ENCODE results near the gene GPRC6A. TPM values are rescaled to one million over a fixed set of nuclear protein-coding genes. Genes with fewer than 3 reads are reported as not detected.

Gene GPRC6A
- total RNA-seq, 1 donor: not detected

DNA sequence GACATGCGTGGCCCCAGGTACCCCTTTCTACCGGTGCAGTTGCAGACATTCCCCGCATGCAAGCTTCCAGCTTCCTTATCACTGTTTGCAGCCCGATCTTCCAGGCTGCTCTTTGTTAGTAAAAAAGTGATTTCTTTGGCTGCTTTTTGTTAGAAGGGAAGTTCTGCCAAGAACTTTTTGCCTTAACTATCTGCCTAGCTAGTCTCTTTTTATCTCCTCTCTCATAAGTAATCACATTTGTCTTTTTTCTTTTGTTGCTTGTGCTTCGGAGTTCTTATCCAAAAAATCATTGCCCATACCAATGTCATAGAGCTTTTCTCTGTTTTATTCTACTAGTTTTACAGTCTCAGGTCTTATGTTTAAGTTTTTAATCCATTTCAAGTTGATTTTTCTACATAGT, 83.7 kb downstream of the GPRC6A start:
- Histone ChIP-seq H3K4me2 (ENCODE audit: insufficient read depth, low read length) (no peak overlapping the region), H3K79me2 (ENCODE audit: insufficient read depth, low read length) (no peaks in the 10 kb centered on the region), H3K27me3 (ENCODE audit: insufficient read depth, low read length) (no peaks in the 10 kb centered on the region), H2AFZ (ENCODE audit: low read length) (no peak overlapping the region), H3K27ac (ENCODE audit: low read depth, low read length) (no peak overlapping the region), H3K4me3 (ENCODE audit: insufficient read depth, low read length) (no peak overlapping the region), H3K4me1 (ENCODE audit: insufficient read depth, low read length) (no peaks in the 10 kb centered on the region), H3K36me3 (ENCODE audit: insufficient read depth, low read length) (no peaks in the 10 kb centered on the region), H4K20me1 (ENCODE audit: insufficient read depth, low read length) (no peaks in the 10 kb centered on the region), H3K9me3 (ENCODE audit: low read depth, low read length) (no peaks in the 10 kb centered on the region)
- TF ChIP-seq, protein P1, sequence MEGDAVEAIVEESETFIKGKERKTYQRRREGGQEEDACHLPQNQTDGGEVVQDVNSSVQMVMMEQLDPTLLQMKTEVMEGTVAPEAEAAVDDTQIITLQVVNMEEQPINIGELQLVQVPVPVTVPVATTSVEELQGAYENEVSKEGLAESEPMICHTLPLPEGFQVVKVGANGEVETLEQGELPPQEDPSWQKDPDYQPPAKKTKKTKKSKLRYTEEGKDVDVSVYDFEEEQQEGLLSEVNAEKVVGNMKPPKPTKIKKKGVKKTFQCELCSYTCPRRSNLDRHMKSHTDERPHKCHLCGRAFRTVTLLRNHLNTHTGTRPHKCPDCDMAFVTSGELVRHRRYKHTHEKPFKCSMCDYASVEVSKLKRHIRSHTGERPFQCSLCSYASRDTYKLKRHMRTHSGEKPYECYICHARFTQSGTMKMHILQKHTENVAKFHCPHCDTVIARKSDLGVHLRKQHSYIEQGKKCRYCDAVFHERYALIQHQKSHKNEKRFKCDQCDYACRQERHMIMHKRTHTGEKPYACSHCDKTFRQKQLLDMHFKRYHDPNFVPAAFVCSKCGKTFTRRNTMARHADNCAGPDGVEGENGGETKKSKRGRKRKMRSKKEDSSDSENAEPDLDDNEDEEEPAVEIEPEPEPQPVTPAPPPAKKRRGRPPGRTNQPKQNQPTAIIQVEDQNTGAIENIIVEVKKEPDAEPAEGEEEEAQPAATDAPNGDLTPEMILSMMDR (IDR thresholded peaks at IDR 0.05; ENCODE audit: extremely low read depth, low read depth, low read length): no peak
- DNase-seq (ENCODE audit: insufficient read length, low spot score, missing footprints): no peak

Other genes starting within 250 kb of the GPRC6A start
- gene RSPH4A, start 212.6 kb downstream of the GPRC6A start, total RNA-seq: 0.36 and 0.59 TPM in 2 replicates
- gene ZUP1, start 160.3 kb downstream of the GPRC6A start, total RNA-seq: 10.9 and 12.4 TPM in 2 replicates
- gene KPNA5, start 147.9 kb downstream of the GPRC6A start, total RNA-seq: 10.6 and 11.2 TPM in 2 replicates
- 0.36 TPM in 1 of 2 replicates, not detected in the other for gene FAM162B, start 63.4 kb downstream of the GPRC6A start, total RNA-seq
- gene RFX6, start 48.2 kb upstream of the GPRC6A start, total RNA-seq: not detected in 2 replicates

Data from osteoblast (primary cell).